Activated T-cell treated with anti-CD3 and anti-CD28 coated beads for 48 hours (primary cell): ENCODE measurements around the gene GFPT2.

Source experiments
- DNase-seq: peaks from one replicate; pipeline ENCODE4 v3.0.0-alpha.2; 2020; ENCODE audit warnings: low read depth

Gene GFPT2

DNA sequence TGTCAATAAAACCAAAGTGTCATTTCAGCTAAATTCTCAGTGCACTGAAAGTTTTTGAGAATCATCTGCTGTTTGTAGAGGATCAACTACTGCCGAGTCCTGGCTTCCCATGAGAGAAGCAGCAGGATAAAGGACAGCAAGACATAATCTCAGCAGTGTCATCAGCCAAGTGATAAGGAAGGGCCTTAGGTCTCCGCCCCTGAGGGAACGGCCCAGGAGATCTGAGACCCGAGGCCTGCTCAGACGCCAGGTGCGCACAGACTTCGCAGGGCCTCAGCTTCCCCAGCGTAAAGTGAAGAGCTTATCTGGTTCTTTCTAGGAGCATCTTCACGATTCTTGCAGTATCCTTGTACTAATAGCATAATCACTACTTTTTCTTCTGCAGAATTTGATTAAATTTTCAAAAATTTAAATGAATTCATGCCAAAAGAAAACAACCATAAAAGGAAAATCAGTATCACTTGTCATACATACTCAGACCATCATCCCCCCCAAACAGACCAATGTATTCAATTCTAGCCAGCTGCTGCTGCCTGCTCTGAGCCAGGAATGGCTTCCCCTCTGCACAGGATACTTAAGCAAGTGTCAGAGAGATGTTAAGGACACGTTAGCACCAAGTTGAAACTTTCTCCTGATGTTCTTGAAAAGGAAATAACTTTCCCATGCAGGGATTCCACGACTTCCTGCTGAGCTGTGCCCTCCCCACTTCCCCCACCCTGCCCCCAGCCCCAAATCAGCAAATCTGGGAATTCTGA, 2.2 kb downstream of the GFPT2 start:
- no peak for DNase-seq

DNA sequence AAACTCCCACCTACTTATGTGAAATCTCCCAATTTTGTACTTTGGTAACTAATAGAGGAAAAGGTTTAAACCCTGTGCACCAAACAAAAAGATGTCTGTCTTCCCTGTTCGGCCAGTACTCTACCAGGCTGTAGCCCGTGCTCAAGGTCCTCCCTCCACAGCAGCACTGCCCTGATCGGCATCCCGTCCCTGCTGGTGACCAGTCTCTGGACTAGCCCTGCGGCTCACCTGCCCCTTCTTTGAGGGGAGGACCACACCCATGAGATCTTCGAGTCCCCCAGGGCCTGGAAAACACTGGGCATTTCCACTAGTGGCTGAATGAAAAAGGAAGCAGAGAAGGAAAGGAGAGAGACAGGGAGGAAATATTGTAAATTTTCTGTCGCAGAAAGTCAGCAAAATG, 2.8 kb downstream of the GFPT2 start:
- no peak for DNase-seq

DNA sequence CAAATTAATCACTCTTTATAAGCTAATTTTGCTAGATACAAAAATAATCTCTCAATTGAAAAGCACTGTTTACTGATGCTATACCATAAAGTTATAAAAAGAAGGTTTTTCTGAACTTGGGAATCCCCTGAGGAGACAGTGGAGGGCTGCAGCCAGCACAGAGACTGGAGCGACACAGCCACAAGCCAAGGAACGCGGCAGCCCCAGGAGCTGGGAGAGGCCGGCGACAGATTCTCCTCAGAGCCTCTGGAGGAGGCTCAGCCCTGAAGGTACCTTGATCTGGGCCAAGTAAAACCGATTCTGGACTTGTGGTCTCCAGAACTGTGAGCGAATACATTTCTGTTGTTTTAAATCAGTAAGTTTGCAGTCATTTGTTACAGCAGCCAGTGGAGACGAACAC, 3.7 kb downstream of the GFPT2 start:
- DNase-seq = no peak

DNA sequence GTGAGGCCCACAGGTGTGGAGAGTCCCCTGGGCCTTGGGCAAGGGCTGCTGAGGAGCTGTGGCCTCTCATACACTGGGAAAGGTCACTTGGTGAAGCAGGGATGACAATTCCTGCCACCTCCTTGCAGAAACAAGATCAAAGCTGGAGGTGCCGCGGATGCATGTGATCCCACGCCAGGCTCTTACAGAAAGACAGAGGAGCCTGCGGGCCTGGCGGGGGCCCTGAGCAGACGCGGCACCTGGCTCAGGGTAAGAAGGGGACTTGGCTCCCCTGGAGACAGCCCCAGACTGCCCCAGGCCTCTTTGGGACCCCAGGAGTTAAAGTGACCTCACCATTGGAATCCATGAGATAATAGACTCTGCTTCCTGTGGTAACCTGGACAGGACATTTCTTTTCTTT, 4.8 kb downstream of the GFPT2 start:
- DNase-seq = no peak

DNA sequence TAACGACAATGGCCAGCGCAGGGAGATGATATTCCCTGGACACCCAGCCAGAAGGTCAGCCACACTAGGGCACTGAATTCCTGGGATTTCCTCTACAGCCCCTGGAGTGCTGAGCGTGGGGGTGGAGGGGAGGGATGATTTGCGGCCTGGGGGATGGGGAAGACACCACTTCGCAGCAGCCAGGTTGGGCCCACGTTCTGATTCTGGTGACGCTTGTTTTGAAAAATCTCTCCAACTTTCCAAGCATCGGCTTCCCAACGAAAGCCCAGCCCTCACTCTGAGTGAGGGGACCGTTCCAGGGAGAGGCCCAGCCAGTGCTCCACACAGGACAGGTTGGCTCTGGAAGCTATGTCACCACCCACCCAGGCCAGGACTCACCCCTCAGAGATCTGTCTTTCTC, 5.4 kb downstream of the GFPT2 start:
- DNase-seq = no peak

DNA sequence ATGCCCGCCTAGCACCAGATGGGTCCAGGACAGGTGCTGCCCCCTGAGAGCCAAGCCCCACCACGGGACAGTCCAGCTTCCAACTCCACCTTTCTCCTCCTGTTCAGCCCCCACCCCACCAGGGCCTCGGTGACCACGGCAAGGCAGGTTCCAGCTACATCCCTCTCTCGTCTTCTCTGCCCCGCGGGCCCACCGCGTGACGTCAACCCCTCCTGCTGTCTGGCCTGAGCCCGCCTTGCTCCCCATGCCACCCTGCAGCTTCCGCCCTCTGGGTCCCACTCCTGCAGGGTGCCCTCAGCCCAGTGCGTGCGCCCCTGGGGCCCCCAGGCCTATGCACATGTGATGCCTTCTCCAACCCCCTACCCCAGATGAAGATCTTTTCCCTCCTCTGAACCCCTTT, 6.8 kb downstream of the GFPT2 start:
- DNase-seq = no peak

DNA sequence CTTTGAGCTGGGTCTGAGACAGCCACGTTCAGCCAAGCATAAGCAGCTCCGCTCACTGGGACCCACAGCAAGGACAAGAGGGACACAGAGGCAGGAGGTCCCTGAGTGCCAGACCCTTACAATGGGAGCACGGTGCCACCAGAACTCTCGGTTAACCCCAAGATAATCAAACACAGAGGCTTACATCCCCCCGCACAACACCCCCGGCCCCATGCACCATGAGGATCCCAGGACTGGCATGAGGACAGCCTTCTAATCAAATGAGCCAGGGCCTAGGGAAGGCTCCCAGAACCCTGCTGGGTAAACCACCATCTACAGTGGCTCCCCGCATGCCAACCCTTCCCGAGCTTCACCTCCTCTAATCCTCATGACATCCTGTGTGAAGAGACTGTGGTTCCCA, 7.4 kb downstream of the GFPT2 start:
- no peak for DNase-seq

DNA sequence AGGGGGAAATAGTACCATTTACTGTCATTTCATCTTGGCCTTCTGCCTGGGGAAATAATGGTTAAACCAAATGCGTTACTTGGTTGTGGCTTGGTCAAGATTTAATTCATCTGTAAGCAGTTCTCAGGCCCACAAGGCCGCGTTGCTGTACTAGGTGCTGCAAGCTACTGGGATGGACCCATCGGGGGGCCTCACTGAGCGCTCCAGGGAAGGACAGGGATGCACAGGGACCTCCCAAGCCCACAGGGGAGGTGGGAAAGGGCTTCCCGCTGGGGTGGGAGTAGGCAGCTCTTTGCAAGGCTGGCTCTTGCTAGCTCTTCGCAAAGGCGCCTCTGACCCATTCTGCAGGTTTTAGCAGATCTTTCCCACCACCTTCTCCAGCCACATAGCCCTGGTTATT, 8.0 kb downstream of the GFPT2 start:
- DNase-seq = no peak

DNA sequence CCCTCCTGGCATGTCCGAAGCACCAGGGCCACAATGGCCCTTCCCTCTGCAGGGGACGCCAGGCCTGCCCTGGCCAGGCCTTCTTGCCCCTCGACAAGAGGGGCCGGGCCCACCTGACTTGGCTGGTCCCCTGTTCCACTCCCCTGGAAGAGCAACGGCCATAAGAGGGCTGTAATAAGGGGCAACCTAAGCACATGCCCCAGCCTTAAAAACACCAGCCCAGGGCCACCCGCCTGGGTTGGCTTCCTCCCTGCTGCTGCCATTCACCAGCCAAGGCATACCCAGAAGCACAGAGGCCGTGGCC, 8.5 kb downstream of the GFPT2 start:
- DNase-seq = no peak

DNA sequence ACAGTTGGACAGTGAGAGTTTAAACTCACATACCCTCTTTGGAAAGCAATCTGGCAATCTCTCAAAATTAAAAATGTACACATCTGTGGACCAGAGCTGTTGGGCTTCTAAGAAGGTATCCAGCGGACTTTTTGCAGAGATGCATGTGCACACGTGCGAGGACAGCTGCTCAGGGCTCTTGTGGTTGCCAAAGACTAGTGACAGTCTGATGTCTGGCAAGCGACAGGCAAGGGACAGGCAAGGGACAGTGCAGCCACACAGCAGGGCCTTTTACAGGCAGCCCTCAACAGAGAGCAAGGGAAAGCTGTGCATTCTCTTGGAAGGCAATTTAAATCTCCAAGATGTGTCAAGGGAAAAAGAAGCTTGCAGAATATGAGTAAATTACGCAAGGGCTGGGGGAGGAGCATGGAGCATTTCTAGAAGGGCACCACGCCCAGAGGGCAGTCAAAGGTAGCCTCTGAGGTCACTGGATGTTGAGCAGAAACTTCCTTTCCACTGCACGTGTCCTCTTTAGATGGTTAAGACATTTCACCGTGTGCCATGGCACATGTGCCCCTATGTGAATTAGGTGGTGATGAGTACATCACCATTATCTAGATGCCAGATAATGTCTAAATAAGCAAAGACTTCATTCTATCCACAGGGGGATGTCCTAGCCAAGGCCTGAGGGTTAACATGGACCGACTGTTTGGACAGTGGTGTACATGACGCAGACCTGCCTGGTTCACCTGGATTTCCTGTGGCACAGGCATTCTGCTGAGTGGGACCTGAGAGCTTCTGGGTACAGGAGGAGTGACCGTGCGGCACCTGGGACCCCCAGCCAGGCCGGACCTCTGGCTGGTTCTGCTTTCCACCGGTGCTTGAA, 9.1 kb downstream of the GFPT2 start:
- no peak for DNase-seq

DNA sequence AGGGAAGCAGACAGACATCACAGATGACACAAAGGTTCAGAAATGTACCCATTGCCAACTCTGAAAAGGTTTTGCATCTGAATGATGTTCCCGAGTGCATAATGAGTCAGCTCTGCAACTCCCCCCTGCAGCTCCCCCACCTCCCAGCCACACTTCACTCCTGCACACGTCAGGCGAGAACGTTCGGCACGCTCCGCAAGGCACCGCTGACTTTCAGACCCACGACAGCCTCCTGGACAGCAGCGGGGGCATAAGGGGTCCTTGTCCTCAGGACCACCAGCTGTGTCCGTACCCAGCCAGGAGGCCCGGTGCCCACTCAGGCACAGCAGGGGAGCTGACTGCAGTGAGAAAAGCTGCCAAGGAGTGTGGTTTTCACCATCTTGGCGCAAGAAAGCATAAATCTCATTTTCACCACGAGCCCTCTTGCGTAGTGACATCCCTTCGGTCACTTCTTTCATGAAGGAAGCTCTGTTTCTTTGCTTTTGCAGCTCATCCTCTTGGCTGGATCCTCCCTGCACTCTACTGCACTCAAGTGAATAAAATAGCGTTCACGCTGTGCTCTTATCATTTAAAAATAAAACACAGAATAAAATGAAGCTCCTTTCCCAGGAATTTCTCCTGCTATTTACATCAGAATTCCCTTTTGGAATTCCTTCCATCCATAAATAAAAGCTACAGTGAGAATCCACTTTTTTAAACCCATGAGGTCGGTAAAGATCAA, 9.9 kb downstream of the GFPT2 start:
- no peak for DNase-seq

DNA sequence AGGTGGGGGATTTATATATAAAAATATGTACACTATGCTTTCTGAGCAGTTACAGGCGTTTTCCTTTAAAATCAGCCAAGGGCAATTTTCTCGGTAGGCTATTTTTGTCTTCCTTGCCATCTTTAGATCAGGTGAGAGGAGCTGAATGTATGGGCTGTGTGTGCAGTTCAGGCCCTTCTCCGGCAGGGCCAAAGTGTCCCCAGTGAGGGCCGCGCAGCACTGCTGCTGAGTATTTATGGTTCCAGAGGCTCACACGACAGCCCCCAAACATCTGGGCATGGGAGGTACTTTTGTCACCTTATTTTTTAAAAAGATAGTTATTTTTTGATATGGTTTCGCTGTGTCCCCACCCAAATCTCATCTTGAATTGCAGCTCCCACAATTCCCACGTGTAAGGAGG, 11.5 kb downstream of the GFPT2 start:
- DNase-seq = no peak

DNA sequence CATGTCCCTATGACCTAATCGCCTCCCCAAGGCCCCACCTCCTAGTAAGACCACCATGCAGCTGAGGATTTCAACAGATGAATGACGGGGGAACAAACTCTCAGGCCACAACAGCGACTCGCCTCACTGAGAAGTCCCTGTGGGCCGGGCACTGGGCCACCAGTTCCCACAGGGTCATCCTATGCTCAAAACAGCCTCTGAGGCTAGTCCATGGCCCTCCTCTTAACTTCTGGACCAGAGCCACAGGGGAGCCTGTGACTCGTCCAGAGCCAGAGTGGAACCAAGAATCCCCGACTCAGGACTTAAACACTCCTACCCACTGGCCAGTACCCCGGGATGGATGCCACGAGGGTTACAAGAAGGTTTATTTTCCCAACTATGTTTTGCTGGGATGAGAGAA, 12.3 kb downstream of the GFPT2 start:
- DNase-seq = no peak

DNA sequence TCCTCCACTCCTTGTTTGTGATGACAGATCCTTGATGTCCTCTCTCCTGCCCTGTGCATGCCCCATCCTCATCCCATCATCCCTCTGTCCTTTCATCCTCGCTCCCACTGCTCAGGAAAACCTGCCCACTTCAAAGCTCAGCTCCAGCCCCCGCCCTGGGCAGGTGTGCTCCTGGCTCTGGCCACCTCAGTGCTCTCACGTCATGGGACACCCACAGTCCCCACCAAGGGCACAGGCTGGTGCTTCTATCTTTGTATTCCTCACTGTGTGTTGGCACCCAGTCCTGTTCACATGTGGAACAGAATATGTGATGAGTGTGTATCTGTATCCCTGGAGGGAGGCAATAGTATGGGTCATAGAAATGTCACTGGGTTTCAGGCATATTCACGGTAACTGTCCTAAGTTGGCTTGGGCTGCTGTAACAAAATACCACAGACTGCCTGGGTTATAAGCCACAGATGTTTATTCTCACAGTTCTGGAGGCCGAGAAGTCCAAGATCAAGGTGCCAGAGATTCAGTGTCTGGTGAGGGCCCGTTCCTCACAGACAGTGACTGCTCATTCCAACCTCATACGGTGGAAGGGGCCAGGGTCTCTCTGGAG, 13.5 kb downstream of the GFPT2 start:
- DNase-seq = no peak

DNA sequence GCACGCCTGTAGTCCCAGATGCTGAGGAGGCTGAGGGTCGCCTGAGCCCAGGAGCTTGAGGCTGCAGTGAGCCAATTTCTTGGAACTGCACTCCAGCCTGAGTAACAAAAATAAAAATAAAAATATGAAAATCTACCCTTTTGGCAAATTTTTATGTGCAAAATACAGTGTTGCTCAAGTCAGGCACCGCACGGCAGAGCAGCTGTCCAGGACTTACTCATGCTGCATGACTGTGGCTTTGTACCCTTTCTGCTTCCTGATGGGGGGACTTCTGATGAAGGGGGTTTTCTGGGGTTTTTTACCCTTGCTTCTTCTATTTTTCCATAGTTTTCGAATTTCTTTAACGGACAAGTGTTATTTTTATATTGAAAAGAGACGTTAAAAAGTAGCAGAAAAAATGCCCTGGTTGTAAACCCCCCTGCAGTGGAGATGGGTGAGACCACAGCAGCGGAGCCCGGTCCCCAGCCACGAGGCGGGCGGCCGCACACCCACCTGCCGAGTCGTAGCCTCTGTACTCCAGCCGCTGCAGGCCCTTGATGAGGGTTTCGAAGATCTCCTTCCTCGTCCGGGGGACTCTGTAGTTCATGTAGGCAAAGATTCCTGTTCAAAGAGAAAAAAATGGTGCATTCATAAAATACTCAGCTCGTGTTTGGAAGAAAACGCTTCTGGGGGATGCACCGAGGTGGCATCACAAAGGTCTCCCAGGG, 15.0 kb downstream of the GFPT2 start:
- DNase-seq = no peak

DNA sequence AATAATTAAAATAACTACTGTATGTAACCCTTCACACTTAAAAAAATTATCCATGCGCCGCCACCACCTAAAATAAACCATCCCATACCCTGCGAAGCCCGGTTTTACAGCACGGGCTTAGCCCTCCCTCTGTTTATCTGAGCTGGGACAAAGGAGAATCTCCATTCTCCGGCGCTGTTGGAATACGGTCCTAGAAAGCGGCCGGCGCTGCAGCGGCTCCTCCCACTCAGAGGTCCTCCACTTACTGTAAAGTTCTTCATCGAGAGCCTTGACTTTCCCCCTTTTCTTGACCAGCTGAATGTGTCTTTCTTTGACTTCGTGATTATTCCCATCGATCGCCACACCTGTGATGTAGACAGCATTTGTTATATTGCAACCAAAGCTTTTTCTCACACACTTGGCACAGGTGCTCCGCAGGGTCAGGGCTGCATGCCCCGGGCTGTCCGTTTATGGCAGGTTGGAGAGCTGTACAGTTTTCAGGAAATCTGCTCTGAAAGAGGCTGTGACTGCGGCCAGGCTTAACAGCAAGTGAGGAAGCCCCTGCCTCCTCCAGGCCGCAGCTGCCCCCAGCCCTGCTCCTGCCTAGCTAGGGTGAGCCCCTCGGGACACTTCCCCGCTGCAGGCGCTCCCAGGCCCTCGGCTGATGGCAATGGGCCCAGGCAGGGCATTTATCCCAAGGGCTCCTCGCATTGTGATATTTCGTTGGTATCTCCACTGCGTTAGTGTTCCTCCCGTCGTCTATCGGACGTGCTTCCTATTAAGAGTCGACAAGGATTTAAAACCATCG, 16.7 kb downstream of the GFPT2 start:
- DNase-seq = no peak

DNA sequence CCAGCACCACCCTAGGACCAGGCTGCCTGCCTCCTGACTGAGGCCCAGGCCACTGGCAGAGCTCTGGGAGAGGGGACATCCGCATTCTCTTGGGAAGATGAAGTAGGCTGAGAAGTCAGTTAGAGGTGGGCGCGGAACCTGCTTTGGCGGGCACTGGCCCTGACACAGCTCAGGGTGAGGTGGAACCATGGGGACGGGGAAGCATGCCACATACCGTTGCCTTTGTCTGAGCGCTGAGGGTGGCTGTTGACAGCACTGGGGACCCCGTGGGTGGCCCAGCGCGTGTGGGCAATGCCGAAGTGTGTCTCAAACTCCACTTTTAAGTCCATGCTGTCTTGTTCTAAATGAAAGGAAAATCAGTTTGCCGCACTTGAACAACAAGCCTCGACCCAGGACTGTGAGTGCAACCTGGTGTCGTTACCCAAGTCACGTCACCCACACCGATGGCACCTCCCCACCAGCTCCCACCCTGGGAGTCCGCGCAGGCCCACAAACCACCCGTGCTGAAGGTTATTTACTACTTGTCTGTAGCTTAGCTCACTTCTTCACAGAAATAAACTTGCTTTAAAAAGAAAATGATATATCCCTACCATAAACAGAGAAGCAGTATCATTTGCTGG, 17.4 kb downstream of the GFPT2 start:
- no peak for DNase-seq

DNA sequence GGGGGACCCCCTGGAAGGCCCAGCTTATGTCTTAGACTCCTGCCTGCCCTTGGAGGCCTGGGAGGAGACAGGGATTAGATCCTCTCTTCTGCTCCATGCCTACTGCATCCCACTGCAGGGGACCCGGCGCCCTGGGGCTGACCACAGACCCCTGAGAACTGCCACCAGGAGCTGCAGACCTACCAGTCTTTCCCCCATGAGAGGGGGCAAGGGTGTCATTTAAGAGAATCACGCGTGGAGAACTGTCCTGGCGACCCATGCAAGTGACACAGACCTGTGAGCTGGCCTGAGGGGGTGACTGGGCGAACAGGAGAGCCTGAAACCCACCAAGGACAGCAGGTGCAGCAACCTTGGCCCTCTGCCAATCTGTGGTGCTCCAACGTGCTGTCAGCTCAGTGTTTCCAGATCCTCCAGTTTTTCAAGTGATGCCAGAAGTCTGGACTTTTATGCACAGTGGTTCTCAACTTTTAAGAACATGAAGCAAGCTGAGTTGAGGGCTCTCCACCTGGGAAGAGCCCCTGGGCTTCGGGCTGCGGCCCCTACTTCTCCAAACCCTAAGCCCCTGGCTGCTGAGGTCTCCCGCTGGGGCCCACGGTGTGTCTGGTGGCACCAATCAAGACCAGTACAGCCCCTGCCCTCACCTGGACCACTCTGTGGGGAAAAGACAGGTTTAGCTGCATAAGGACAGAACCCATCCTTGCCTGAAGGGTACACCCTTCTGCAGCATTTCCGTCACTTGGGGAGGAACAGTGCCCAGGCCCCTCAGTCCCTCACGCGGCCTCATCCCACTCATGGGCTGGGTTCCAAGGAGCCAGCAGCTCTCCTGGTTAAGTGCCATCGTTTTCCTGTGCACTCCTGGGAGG, 18.2 kb downstream of the GFPT2 start:
- no peak for DNase-seq

DNA sequence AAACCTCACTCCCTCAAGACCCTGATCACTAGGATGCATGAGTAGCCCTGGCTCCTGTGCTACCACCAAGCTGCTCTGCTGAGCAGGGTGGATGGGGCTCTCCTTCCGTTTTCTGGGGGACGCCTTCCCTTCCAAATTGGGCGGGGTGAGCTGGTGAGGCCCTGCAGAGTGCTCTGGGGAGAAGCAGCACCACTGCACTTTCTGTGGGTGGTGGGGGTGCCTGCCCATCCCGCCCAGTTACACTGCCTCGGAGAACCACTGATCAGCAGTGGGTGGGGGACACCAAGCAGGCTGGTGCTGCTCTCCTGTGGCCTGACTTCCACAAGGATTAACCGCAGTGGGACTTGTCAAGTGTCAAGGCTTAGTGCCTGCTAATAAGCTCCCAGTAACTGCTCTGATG, 19.0 kb downstream of the GFPT2 start:
- DNase-seq = no peak

DNA sequence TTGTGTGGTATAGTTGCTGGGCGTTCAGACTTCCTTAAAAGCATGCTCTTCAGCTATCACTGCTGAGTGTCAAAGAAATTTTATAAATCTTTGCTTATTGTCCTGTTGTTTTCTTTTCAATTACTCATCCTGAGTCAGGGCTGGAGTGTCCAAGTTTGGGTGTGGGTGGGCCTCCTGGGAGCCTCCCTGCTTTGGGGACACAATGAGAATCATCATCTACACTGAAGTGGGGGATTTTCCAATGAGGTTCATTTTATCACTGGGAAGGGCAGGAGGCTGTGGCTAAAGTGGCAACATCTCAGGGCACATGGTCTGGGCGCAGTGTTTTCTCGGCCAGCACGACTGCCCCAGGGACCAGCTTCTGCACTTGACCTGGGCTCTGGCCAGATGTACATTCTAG, 19.5 kb downstream of the GFPT2 start:
- no peak for DNase-seq
